H9 (cell line): ENCODE data around the gene MAEA. TPM values are rescaled to one million over a fixed set of nuclear protein-coding genes. Genes with fewer than 3 reads are reported as not detected.

ENCODE experiments used
- DNase-seq: peaks from one replicate; pipeline ENCODE4 v3.0.0-alpha.2; 2017
- H2AFZ ChIP-seq: one replicate; pipeline ENCODE4 v1.6.1; 2013; ENCODE audit warnings: mild to moderate bottlenecking, low read length, control low read depth, moderate library complexity
- H2AK5ac ChIP-seq: 2 replicates; pipeline ENCODE4 v1.6.1; 2013; ENCODE audit warnings: low read length, control low read depth, mixed read lengths; ENCODE audit not compliant: insufficient read length
- H2BK120ac ChIP-seq: one replicate; pipeline ENCODE4 v1.6.1; 2013; ENCODE audit warnings: low read depth, mild to moderate bottlenecking, low read length, control low read depth, inconsistent platforms; ENCODE audit not compliant: poor library complexity, severe bottlenecking
- H2BK12ac ChIP-seq: 2 replicates; pipeline ENCODE4 v1.6.1; 2013; ENCODE audit warnings: low read length, control low read depth, mixed read lengths, low read depth; ENCODE audit not compliant: insufficient read length
- H2BK15ac ChIP-seq: 2 replicates; pipeline ENCODE4 v1.6.1; 2013; ENCODE audit warnings: low read depth, low read length, control low read depth
- H2BK20ac ChIP-seq: one replicate; pipeline ENCODE4 v1.6.1; 2013; ENCODE audit warnings: low read depth, mild to moderate bottlenecking, low read length, control low read depth, inconsistent platforms; ENCODE audit not compliant: poor library complexity, severe bottlenecking
- H2BK5ac ChIP-seq: 2 replicates; pipeline ENCODE4 v1.6.1; 2013; ENCODE audit warnings: low read length, control low read depth, mixed read lengths; ENCODE audit not compliant: insufficient read length
- H3K14ac ChIP-seq: 2 replicates; pipeline ENCODE4 v1.6.1; 2013; ENCODE audit warnings: low read length, control low read depth; ENCODE audit not compliant: insufficient read depth
- H3K18ac ChIP-seq: 2 replicates; pipeline ENCODE4 v1.6.1; 2013; ENCODE audit warnings: low read depth, mild to moderate bottlenecking, mixed read lengths, low read length, control low read depth; ENCODE audit not compliant: insufficient read length
- H3K23ac ChIP-seq: 2 replicates; pipeline ENCODE4 v1.6.1; 2013; ENCODE audit warnings: low read length, control low read depth, mixed read lengths, low read depth; ENCODE audit not compliant: insufficient read length
- H3K23me2 ChIP-seq: 2 replicates; pipeline ENCODE4 v1.6.1; 2013; ENCODE audit warnings: low read depth, mild to moderate bottlenecking, mixed read lengths, low read length, control low read depth; ENCODE audit not compliant: insufficient read length, poor library complexity, severe bottlenecking
- H3K27ac ChIP-seq: 2 replicates; pipeline ENCODE4 v1.5.1; 2013; ENCODE audit warnings: low read length, control low read depth, mixed read lengths, low read depth; ENCODE audit not compliant: insufficient read length
- H3K27me3 ChIP-seq: 2 replicates; pipeline ENCODE4 v1.6.1; 2013; ENCODE audit warnings: low read length, control low read depth, inconsistent platforms; ENCODE audit not compliant: insufficient read depth
- H3K4ac ChIP-seq: 2 replicates; pipeline ENCODE4 v1.6.1; 2013; ENCODE audit warnings: low read depth, mild to moderate bottlenecking, control low read depth, inconsistent platforms, low read length, moderate library complexity
- H3K4me1 ChIP-seq: 2 replicates; pipeline ENCODE4 v1.6.1; 2013; ENCODE audit warnings: low read length, control low read depth, inconsistent platforms; ENCODE audit not compliant: insufficient read depth
- H3K4me2 ChIP-seq: 2 replicates; pipeline ENCODE4 v1.6.1; 2013; ENCODE audit warnings: low read length, control low read depth, mixed read lengths; ENCODE audit not compliant: insufficient read length, insufficient read depth
- H3K56ac ChIP-seq: 2 replicates; pipeline ENCODE4 v1.6.1; 2013; ENCODE audit warnings: low read depth, mild to moderate bottlenecking, mixed read lengths, low read length, control low read depth; ENCODE audit not compliant: insufficient read length
- H3K79me1 ChIP-seq: 2 replicates; pipeline ENCODE4 v1.6.1; 2013; ENCODE audit warnings: low read depth, mild to moderate bottlenecking, moderate library complexity, low read length, control low read depth, inconsistent platforms; ENCODE audit not compliant: insufficient read depth, poor library complexity, severe bottlenecking
- H3K79me2 ChIP-seq: 2 replicates; pipeline ENCODE4 v1.6.1; 2013; ENCODE audit warnings: low read length, control low read depth, inconsistent platforms; ENCODE audit not compliant: insufficient read depth
- H3K9ac ChIP-seq: 2 replicates; pipeline ENCODE4 v1.6.1; 2013; ENCODE audit warnings: low read length, control low read depth, mixed read lengths; ENCODE audit not compliant: insufficient read length; ENCODE audit errors: extremely low read depth
- H3K9me3 ChIP-seq: one replicate; pipeline ENCODE4 v1.6.1; 2013; ENCODE audit warnings: low read depth, low read length, inconsistent platforms; ENCODE audit not compliant: control insufficient read depth
- H3T11ph ChIP-seq: one replicate; pipeline ENCODE4 v1.6.1; 2013; ENCODE audit warnings: mild to moderate bottlenecking, low read length, control low read depth, inconsistent platforms
- H4K20me1 ChIP-seq: one replicate; pipeline ENCODE4 v1.6.1; 2013; ENCODE audit not compliant: control insufficient read depth, insufficient read length, insufficient read depth
- H4K5ac ChIP-seq: 2 replicates; pipeline ENCODE4 v1.6.1; 2013; ENCODE audit warnings: low read depth, mild to moderate bottlenecking, mixed read lengths, low read length, control low read depth; ENCODE audit not compliant: insufficient read length
- H4K8ac ChIP-seq: replicated peaks from 2 replicates; pipeline ENCODE4 v1.6.1; 2013; ENCODE audit warnings: low read length, control low read depth, mixed read lengths, low read depth; ENCODE audit not compliant: insufficient read length
- H4K91ac ChIP-seq: 2 replicates; pipeline ENCODE4 v1.6.1; 2013; ENCODE audit warnings: low read depth, mild to moderate bottlenecking, moderate library complexity, mixed read lengths, low read length, control low read depth; ENCODE audit not compliant: insufficient read length
- H3K27ac Mint-ChIP-seq, 3 experiments: 2 replicates in 2 of 3; 3 replicates in 1 of 3; pipeline ENCODE4 v1.8.0; 2020 to 2021; ENCODE audit warnings: mixed read lengths in 3 of 3, mild to moderate bottlenecking in 1 of 3, moderate library complexity in 1 of 3
- H3K27me3 Mint-ChIP-seq: 2 replicates; pipeline ENCODE4 v1.8.0; 2021; ENCODE audit warnings: low read depth, mild to moderate bottlenecking, moderate library complexity, mixed read lengths
- H3K36me3 Mint-ChIP-seq, 3 experiments: 2 replicates in 2 of 3; 3 replicates in 1 of 3; pipeline ENCODE4 v1.8.0; 2020 to 2021; ENCODE audit warnings: low read depth in 3 of 3, mixed read lengths in 3 of 3; ENCODE audit not compliant: insufficient read depth in 1 of 3
- H3K4me1 Mint-ChIP-seq, 2 experiments: 2 replicates each; pipeline ENCODE4 v1.8.0; 2020; ENCODE audit warnings: mixed read lengths in 2 of 2
- H3K4me3 Mint-ChIP-seq, 2 experiments: 2 replicates in 1 of 2; 3 replicates in 1 of 2; pipeline ENCODE4 v1.8.0; 2020 to 2021; ENCODE audit warnings: mild to moderate bottlenecking in 2 of 2, mixed read lengths in 2 of 2, moderate library complexity in 1 of 2
- H3K9me3 Mint-ChIP-seq, 2 experiments: 2 replicates in 1 of 2; 3 replicates in 1 of 2; pipeline ENCODE4 v1.8.0; 2020; ENCODE audit warnings: mild to moderate bottlenecking in 2 of 2, mixed read lengths in 2 of 2, moderate library complexity in 1 of 2
- CTCF ChIP-seq: fragments of 200-600 bp; sonication (generic); conservative IDR thresholded peaks from 3 replicates; pipeline ENCODE4 v1.8.0; 2021; ENCODE audit warnings: antibody characterized with exemption, mild to moderate bottlenecking
- WGBS: extraction: QIAGEN DNeasy Blood & Tissue Kit; methylation state at CpG from one replicate; pipeline ENCODE4 v1.1.7; 2013; ENCODE audit warnings: missing lambda C conversion rate, low lambda C conversion rate, mixed read lengths; ENCODE audit not compliant: insufficient read length; ENCODE audit errors: extremely low coverage; 5-methylcytosine and 5-hydroxymethylcytosine counted together
- total RNA-seq: library from RNA; stranded (reverse); gene quantifications from 2 replicates; pipeline ENCODE4 v1.2.1, GENCODE V29; 2021

MAEA gene
- total RNA-seq, 1 experiment from 2014 or later, result 85.6 TPM

- TF ChIP-seq CTCF, result no peak
- Histone ChIP-seq H2AFZ (no peak overlapping the region), H3K79me2 (no peaks in the 10 kb centered on the region), H2BK120ac (no peak overlapping the region), H4K8ac (no peak overlapping the region), H3K79me1 (no peaks in the 10 kb centered on the region), H4K20me1 (no peaks in the 10 kb centered on the region), H3K27ac (no peak overlapping the region), H3K27me3 (no peaks in the 10 kb centered on the region), H2BK5ac (no peak overlapping the region), H3K23ac (no peak overlapping the region), H2BK20ac (no peak overlapping the region), H2AK5ac (no peak overlapping the region), H3K14ac (no peak overlapping the region), H3K56ac (no peak overlapping the region), H3K9me3 (no peaks in the 10 kb centered on the region), H3K23me2 (no peaks in the 10 kb centered on the region), H3K18ac (no peak overlapping the region), H3K4me1 (no peaks in the 10 kb centered on the region), H3K9ac (no peak overlapping the region), H3K4ac (no peak overlapping the region), H2BK12ac (no peak overlapping the region), H4K5ac (no peak overlapping the region), H3K4me2 (no peak overlapping the region), H3T11ph (no peak overlapping the region), H2BK15ac (no peak overlapping the region), H4K91ac (no peak overlapping the region)
- Mint-ChIP-seq H3K36me3 (peaks cover 2 to 13% (median 10%) of the 10 kb centered on the region in 3 experiments; a peak in 6 of 7 replicates), H3K4me1 (peaks cover 4 to 5% of the 10 kb centered on the region in 2 experiments; a peak in 1 of 4 replicates), H3K9me3 (no peaks in the 10 kb centered on the region), H3K27ac (peak overlapping the region; percentile 33 to 69 (median 44); a peak in 4 of 7 replicates), H3K4me3 (no peak overlapping the region), H3K27me3 (no peaks in the 10 kb centered on the region)
- no peak for DNase-seq
- no CpG with 5 or more reads among the region's 22 CpGs for WGBS
These were observed 79.9 kb downstream of the MAEA start for GRCh38 chr4:1369479-1370079.
